GM23338 (cell line): ENCODE data around the gene MNX1.
A peak's percentile ranks its signal among the peaks of the same experiment; 100 is the strongest.

ENCODE experiments used
- CTCF ChIP-seq, 2 experiments: fragments of 200-600 bp in 1 of 2; sonication (generic) in 1 of 2; conservative IDR thresholded peaks; 2 replicates each; pipeline versions ENCODE4 v1.5.1 to v1.6.1; 2016 to 2017; ENCODE audit warnings: antibody characterized with exemption in 2 of 2, low read depth in 2 of 2, mild to moderate bottlenecking in 2 of 2, moderate library complexity in 1 of 2
- ETS1 ChIP-seq: IDR thresholded peaks from 2 replicates; pipeline ENCODE4 v1.6.1; 2016; ENCODE audit warnings: antibody characterized with exemption
- EZH2 ChIP-seq: fragments of 200-600 bp; sonication (generic); IDR thresholded peaks from one replicate; pipeline ENCODE4 v1.8.0; 2017; ENCODE audit warnings: antibody characterized with exemption, mild to moderate bottlenecking, low read depth; ENCODE audit not compliant: unreplicated experiment
- EZH2phosphoT487 ChIP-seq: fragments of 200-600 bp; sonication (generic); IDR thresholded peaks from one replicate; pipeline ENCODE4 v1.8.1; 2018; ENCODE audit warnings: antibody characterized with exemption; ENCODE audit not compliant: unreplicated experiment
- JUNB ChIP-seq: IDR thresholded peaks from one replicate; pipeline ENCODE4 v1.6.1; 2016; ENCODE audit warnings: antibody characterized with exemption; ENCODE audit not compliant: unreplicated experiment
- POLR2AphosphoS5 ChIP-seq: IDR thresholded peaks from 2 replicates; pipeline ENCODE4 v1.6.1; 2016; ENCODE audit warnings: antibody characterized with exemption, low read depth

- TF ChIP-seq CTCF (conservative IDR thresholded peaks at IDR 0.05; ENCODE audit: low read depth in 2 of 2) (no peak), EZH2 (peak; percentile 94), POLR2AphosphoS5 (no peak), JUNB (no peak), ETS1 (no peak), EZH2phosphoT487 (peak; percentile 96)
These were observed 480 bp downstream of the MNX1 start for GRCh38 chr7:157009778-157010587.
